CMK (cell line): ENCODE measurements around the gene SLC35F5.
"Not testable (repeated sequence)": the region's sequence is repeated elsewhere in the genome, so short reads cannot be mapped to it uniquely, and the experiment has no call there.

ENCODE experiments used
- DNase-seq: peaks from one replicate; pipeline ENCODE4 v3.0.0-alpha.2; 2010; ENCODE audit warnings: low read depth

SLC35F5 gene

DNA sequence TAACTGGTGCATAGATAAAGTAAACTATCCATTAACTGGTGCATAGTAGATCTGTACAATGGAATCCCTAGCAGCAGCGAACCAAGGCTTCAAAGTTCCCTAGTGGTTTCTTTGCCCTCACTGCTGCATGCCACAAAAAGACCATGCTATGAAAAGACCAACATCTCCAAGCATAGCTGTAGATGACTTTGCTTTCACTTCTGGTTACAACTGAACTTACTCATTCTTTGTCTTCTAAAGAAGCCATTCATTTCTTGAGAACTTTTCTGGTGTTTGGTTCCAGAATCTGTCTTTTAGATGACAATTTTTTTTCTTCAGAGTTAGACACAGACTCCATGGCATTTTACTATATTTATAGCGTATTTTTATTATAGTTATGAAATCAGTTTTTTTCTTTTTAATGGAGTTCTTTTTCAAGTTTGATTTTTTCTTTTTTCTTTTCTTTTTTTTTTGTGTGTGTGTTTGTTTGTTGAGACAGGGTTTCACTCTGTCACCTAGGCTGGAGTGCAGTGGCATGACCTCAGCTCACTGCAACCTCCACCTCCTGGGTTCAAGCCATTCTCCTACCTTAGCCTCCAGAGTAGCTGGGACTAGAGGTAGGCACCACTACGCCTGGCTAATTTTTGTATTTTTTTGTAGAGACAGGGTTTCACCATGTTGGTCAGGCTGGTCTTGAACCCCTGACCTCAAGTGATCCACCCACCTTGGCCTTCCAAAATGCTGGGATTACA lies 63.6 kb downstream of the SLC35F5 start:
- no peak for DNase-seq

DNA sequence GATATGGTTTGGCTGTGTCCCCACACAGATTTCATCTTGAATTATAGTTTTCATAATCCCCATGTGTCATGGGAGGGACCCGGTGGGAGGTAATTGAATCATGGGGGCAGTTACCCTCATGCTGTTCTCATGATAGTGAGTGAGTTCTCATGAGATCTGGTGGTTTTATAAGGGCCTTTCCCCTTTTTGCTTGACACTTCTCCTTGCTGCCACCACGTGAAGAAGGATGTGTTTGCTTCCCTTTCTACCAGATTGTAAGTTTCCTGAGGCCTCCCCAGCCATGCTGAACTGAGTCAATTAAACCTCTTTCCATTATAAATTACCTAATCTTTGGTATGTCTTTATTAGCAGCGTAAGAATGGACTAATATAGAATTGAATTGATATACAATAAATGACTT lies 65.6 kb downstream of the SLC35F5 start:
- not testable (repeated sequence) for DNase-seq

DNA sequence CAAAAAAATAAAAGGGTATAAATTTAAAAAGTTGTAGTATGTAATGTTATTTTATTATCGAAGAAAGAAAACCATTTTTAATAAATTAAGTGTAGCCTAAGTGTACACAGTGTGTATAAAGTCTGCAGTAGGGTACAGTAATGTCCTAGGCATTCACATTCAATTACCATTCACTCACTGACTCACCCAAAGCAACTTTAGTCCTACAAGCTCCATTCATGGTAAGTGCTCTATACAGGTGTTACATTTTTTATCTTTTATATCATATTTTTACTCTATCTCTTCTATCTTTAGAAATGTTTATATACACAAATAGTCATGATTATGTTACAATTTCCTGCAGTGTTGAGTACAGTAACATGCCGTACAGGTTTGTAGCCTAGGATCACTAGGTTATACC lies 69.9 kb downstream of the SLC35F5 start:
- no peak for DNase-seq

DNA sequence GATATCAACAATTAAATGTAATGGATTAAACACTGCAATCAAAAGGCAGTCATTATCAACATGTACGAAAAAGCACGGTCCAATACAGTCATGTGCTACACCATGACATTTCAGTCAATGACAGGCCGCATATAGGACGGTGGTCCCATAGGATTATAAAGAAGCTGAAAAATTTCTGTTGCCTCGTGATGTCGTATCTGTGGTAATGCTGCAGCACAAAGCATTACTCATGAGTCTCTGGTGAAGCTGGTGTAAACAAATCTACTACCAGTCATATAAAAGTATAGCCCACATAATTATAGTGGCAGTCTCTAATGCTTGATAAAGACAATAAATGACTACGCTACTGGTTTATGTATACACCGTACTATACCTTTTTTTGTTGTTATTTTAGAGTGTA lies 71.0 kb downstream of the SLC35F5 start:
- DNase-seq, result no peak

DNA sequence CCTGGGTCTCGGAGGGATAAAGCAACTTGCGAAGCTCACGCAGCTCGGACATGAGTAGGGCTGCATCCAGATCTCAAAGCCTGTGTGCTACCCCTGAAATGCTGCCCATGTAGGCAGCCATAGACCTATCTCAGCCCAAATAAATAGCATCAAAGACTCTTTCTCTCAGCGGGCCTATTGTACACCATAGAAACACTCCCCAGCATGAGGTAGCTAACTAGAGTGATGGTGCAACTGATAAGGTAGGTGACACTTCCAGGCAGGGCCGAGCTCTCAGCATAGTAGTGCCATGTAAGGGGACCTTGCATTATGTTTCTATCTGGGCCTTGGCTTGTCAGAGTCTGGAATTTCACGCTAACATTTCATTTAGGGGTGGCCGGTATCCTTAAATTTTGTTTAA lies 77.0 kb downstream of the SLC35F5 start:
- DNase-seq, result no peak

DNA sequence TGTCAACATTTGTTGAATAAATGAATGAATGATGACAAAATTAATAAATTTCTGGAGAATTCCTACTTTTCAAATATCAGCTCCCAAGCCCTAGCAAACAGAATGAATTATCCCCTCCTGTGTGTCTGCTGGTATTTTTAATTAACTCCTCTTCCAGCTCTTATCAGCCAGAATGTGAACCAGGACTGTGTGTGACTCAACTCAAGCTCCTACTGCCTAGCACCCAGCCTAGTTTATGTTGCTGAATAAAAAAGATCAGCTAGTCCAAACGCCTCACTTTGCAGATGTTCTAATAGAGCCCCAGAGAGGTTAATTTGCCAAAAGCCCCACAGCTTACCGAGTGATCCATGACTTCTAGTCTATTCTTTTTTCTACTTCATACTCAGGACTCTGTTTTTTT lies 79.1 kb downstream of the SLC35F5 start:
- no peak for DNase-seq

DNA sequence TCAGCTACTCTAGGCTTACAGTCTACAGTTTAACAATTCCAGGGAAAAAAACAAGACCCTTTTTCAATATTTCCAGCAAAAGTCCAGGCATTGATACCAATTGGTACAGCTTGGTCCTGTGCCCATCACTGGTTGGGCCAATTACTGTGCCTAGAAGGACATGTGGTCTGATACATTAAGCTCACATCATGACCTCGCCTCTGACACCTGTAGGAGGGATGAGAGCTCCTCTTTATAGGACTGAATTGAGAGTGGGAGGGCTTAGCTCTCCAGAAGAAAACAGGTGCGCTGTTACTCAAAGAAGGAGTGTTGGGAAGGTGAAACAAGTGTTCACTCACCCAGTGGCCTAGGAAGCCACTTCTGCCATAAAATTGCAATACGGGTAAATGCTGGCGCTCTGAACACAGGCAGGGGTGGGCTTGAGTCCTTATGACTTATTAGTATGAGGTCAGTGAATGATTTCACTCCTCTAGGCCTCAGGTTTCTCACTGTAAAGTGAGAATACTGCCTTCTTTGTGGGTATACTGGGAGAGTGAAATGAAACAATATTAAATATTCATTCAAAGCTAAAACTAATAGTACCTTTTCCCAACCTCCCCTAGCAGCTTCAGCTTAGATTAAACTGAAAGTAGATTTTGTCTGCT lies 79.7 kb downstream of the SLC35F5 start:
- no peak for DNase-seq

DNA sequence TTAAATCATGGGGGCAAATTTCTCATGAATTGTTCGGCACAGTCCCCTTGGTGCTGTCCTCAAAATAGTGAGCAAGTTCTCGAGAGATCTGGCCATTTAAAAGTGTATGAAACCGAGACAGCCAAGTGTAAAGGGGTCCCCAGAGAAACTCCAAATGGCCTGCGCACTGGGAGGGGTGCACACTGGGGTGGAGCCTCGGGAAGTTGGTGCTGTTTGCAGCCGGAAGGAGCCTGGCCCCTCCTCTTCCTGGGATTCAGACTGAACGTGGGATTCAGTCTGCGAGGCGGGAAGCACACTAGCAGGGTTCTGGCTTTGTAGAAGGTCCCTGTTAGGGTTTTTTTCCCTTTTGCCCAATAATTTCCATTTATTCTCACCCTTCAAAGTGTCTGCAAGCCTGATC lies 80.6 kb downstream of the SLC35F5 start:
- no peak for DNase-seq

DNA sequence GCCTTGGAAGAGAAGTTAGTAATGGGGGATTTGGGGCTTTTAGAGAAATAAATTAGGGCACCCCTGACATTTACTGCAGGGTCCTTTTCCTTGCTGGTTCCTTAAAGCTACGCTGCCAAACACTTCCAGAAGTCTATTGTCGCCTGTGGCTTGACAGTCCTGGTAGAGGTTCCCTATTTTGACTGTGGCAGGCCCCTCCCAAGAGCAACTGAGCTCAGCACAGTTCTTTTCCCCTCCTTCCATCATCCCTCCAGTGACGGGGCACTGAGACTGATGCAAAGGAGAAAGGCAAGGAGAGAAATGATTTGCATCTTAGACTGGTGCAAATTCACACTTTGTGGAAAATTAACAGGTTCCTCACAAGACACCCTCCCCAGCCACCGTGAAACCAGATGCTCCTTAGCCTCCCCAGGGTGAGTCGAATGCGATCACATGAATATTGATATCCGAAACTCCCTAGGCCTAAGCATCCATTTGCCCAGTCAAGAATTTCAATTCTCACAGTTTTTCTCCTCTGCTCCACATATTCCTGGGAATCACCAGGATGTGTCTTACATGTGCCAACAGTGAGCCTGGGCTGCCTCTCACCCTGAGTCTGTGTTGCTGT lies 84.0 kb downstream of the SLC35F5 start:
- DNase-seq, result no peak

DNA sequence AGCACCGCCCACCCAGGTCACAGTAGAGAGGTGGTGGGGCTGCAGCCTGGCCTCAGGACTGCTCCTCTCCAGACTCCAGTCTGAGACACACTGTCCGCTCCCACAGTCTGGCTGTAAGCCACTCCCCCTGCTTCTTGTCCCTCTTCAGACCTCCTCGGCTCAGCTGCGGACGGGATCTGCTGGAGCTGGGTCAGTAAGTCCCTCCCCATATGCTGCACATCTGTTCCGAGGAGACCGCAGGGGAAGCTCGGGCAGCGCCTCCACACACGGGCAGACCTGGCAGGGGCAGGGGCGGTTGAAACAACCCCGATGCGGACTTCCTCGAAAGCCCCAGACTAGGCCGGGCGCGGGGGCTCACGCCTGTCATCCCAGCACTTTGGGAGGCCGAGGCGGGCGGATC lies 87.4 kb downstream of the SLC35F5 start:
- not testable (repeated sequence) for DNase-seq

DNA sequence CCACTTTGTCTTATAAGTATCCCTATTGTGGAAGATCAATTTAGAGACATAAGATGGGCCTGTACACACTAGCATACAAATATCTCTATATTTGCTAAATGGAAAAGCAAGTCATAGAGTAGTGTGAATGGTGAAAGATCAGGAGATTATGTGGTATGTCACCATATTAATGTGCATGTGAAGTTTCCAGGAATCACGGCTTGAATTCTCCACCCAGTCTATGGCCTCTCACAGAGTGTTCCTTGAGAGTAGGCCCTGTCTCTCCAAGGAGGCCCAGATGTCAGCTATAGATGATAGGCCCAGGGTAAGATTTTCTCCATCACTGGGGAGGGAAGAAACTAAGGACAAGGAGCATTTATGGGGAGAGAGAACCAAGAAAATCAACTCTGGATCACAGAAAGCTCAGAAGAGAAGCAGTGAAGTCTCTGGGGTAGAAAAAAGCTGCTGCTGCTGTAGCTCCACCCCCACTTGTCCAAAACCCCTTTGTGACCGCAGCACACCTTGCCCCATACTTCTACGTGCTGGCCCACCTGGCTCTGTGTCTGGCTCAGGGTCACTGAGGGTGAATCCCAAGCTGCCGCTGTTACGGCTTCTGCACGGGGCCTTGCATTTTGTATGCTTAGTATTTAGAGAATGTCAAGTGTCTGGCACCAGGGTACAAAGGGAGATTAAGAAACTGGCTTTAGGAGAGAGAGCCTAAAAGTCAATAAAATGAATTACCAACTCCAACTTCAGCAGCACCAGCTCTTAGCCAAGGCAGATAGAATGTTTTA lies 91.5 kb downstream of the SLC35F5 start:
- DNase-seq, result not testable (repeated sequence)

DNA sequence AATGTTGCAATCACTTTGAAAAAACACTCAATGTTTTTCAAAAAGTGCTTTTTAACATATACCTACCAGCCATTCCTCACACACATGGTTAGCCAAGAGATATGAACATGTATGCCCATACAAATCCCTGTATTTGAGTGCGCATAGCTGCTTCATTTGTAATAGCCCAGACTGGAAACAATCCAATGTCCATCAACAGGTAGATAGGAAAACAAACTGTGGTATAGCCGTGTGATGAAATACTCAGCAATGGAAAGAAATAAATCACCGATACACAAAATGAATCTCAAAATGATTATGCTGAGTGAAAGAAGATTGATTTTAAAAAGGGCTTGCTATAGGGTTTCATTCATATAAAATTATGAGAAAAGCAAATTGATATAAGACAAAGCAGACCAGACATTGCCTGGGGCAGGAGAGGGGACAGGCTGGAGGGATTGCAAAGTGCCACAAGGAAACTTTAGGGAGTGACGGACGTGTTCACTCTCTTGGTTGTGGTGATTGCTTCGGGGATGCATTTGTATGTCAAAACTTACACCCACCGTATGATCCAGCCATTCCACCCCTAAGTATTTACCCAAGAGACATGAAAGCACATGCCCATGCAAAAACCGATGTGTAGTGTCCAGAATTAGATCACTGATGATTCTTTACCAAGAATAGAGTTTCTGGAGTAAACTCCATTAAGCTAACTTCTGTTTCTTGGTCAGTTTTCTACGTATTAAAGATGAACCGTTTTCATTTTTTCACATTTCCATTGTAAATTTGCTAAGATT lies 93.0 kb downstream of the SLC35F5 start:
- not testable (repeated sequence) for DNase-seq
